Ectodermal cell (in vitro differentiated cells): ENCODE measurements around the gene ATP8B1.
"Not testable (repeated sequence)": the region's sequence is repeated elsewhere in the genome, so short reads cannot be mapped to it uniquely, and the experiment has no call there.

Experiments used
- H3K27ac ChIP-seq: 2 replicates; pipeline ENCODE4 v1.7.0; 2013; ENCODE audit warnings: mild to moderate bottlenecking, low read depth, low read length; ENCODE audit not compliant: insufficient read depth, poor library complexity, severe bottlenecking
- H3K27me3 ChIP-seq: 2 replicates; pipeline ENCODE4 v1.7.0; 2013; ENCODE audit warnings: mild to moderate bottlenecking, low read length; ENCODE audit not compliant: insufficient read depth, control insufficient read depth, poor library complexity, severe bottlenecking
- H3K36me3 ChIP-seq: one replicate; pipeline ENCODE4 v1.7.0; 2013; ENCODE audit warnings: low read length; ENCODE audit not compliant: control insufficient read depth, insufficient read depth
- H3K4me1 ChIP-seq: one replicate; pipeline ENCODE4 v1.7.0; 2013; ENCODE audit warnings: low read length; ENCODE audit not compliant: control insufficient read depth, insufficient read depth
- H3K4me3 ChIP-seq: 2 replicates; pipeline ENCODE4 v1.7.0; 2013; ENCODE audit warnings: low read depth, low read length, control low read depth; ENCODE audit not compliant: insufficient read depth
- H3K9me3 ChIP-seq: 2 replicates; pipeline ENCODE4 v1.7.0; 2013; ENCODE audit warnings: mild to moderate bottlenecking, low read length, moderate library complexity; ENCODE audit not compliant: control insufficient read depth
- WGBS, 2 experiments: methylation state at CpG; one replicate each; pipeline ENCODE4 v1.1.7; 2013; ENCODE audit warnings: missing lambda C conversion rate in 2 of 2; 5-methylcytosine and 5-hydroxymethylcytosine counted together

The ATP8B1 gene

GRCh38 chr18:57748770-57749603 lies 54.1 kb downstream of the ATP8B1 start:
- no peaks in the 10 kb centered on the region for H3K9me3 ChIP-seq
- H3K36me3 ChIP-seq = no peaks in the 10 kb centered on the region
- 93 to 100% methylated on average over 1 of the region's 1 CpG for WGBS, 2 experiments
- no peaks in the 10 kb centered on the region for H3K4me1 ChIP-seq
- H3K4me3 ChIP-seq = no peak overlapping the region
- H3K27ac ChIP-seq = no peak overlapping the region
- no peaks in the 10 kb centered on the region for H3K27me3 ChIP-seq

GRCh38 chr18:57747809-57748680 lies 55.1 kb downstream of the ATP8B1 start:
- H3K27me3 ChIP-seq = no peaks in the 10 kb centered on the region
- no peaks in the 10 kb centered on the region for H3K9me3 ChIP-seq
- H3K4me3 ChIP-seq = no peak overlapping the region
- no peak overlapping the region for H3K27ac ChIP-seq
- no peaks in the 10 kb centered on the region for H3K4me1 ChIP-seq
- no peaks in the 10 kb centered on the region for H3K36me3 ChIP-seq
- 65 to 67% methylated on average over 4 to 5 of the region's 5 CpGs for WGBS, 2 experiments

- Histone ChIP-seq H3K9me3 (no peaks in the 10 kb centered on the region), H3K36me3 (no peaks in the 10 kb centered on the region), H3K4me3 (no peak overlapping the region), H3K4me1 (no peaks in the 10 kb centered on the region), H3K27me3 (no peaks in the 10 kb centered on the region), H3K27ac (no peak overlapping the region)
- 94 to 97% methylated on average over 2 to 3 of the region's 5 CpGs for WGBS, 2 experiments
These were observed 58.9 kb downstream of the ATP8B1 start for GRCh38 chr18:57744211-57744694.

GRCh38 chr18:57743008-57743407 lies 60.1 kb downstream of the ATP8B1 start:
- 84 to 86% methylated on average over 3 of the region's 3 CpGs for WGBS, 2 experiments
- Histone ChIP-seq H3K4me3 (no peak overlapping the region), H3K9me3 (no peaks in the 10 kb centered on the region), H3K36me3 (no peaks in the 10 kb centered on the region), H3K4me1 (no peaks in the 10 kb centered on the region), H3K27me3 (no peaks in the 10 kb centered on the region), H3K27ac (no peak overlapping the region)

GRCh38 chr18:57741273-57741672 lies 61.8 kb downstream of the ATP8B1 start:
- H3K27me3 ChIP-seq = no peaks in the 10 kb centered on the region
- no peak overlapping the region for H3K27ac ChIP-seq
- no peak overlapping the region for H3K4me3 ChIP-seq
- H3K9me3 ChIP-seq = no peaks in the 10 kb centered on the region
- H3K36me3 ChIP-seq = no peaks in the 10 kb centered on the region
- no peaks in the 10 kb centered on the region for H3K4me1 ChIP-seq
- WGBS, 2 experiments = 95 to 96% methylated on average over 1 to 2 of the region's 2 CpGs

GRCh38 chr18:57738078-57738477 lies 65.0 kb downstream of the ATP8B1 start:
- Histone ChIP-seq H3K4me3 (no peak overlapping the region), H3K27me3 (no peaks in the 10 kb centered on the region), H3K27ac (no peak overlapping the region), H3K9me3 (no peaks in the 10 kb centered on the region), H3K36me3 (no peaks in the 10 kb centered on the region), H3K4me1 (no peaks in the 10 kb centered on the region)
- 89 to 91% methylated on average over 7 of the region's 7 CpGs for WGBS, 2 experiments

- no peak overlapping the region for H3K27ac ChIP-seq
- H3K36me3 ChIP-seq = no peaks in the 10 kb centered on the region
- H3K4me3 ChIP-seq = no peak overlapping the region
- no peaks in the 10 kb centered on the region for H3K27me3 ChIP-seq
- no peaks in the 10 kb centered on the region for H3K9me3 ChIP-seq
- WGBS, 2 experiments = 81 to 83% methylated on average over 8 of the region's 8 CpGs
- H3K4me1 ChIP-seq = no peaks in the 10 kb centered on the region
These were observed 65.6 kb downstream of the ATP8B1 start for GRCh38 chr18:57737400-57738060.

- H3K27me3 ChIP-seq, H3K4me3 ChIP-seq, H3K9me3 ChIP-seq, H3K4me1 ChIP-seq, H3K36me3 ChIP-seq, H3K27ac ChIP-seq: not testable (repeated sequence)
- WGBS, 2 experiments = 95 to 96% methylated on average over 18 of the region's 18 CpGs
These were observed 68.1 kb downstream of the ATP8B1 start for GRCh38 chr18:57735042-57735441.

GRCh38 chr18:57733861-57734260 lies 69.3 kb downstream of the ATP8B1 start:
- Histone ChIP-seq H3K36me3 (no peaks in the 10 kb centered on the region), H3K4me1 (no peaks in the 10 kb centered on the region), H3K27me3 (no peaks in the 10 kb centered on the region), H3K9me3 (no peaks in the 10 kb centered on the region), H3K27ac (no peak overlapping the region), H3K4me3 (no peak overlapping the region)
- WGBS, 2 experiments = 91 to 97% methylated on average over 2 to 3 of the region's 3 CpGs

GRCh38 chr18:57730146-57730545 lies 73.0 kb downstream of the ATP8B1 start:
- Histone ChIP-seq H3K27ac (no peak overlapping the region), H3K4me1 (no peaks in the 10 kb centered on the region), H3K36me3 (no peaks in the 10 kb centered on the region), H3K27me3 (no peaks in the 10 kb centered on the region), H3K4me3 (no peak overlapping the region), H3K9me3 (no peaks in the 10 kb centered on the region)
- 90 to 94% methylated on average over 5 of the region's 5 CpGs for WGBS, 2 experiments
